Brain microvascular endothelial cell (primary cell): ENCODE results near the gene C16orf90.

Source experiments
- DNase-seq: peaks from one replicate; pipeline ENCODE4 v3.0.0-alpha.2; 2020
- H3K27ac ChIP-seq: fragments of 250-450 bp; sonication (Bioruptor Pico); 2 replicates; pipeline ENCODE4 v1.5.1; 2020; ENCODE audit warnings: mild to moderate bottlenecking, moderate library complexity
- H3K27me3 ChIP-seq: fragments of 250-450 bp; sonication (Bioruptor Pico); replicated peaks from 2 replicates; pipeline ENCODE4 v1.5.1; 2020; ENCODE audit warnings: mild to moderate bottlenecking
- H3K36me3 ChIP-seq: fragments of 250-450 bp; sonication (Bioruptor Pico); replicated peaks from 2 replicates; pipeline ENCODE4 v1.5.1; 2020; ENCODE audit warnings: mild to moderate bottlenecking
- H3K4me3 ChIP-seq: 2 replicates; pipeline ENCODE4 v1.5.1; 2011; ENCODE audit warnings: low read depth, mild to moderate bottlenecking, control low read depth, low read length, moderate library complexity
- CTCF ChIP-seq: IDR thresholded peaks from 2 replicates; pipeline ENCODE4 v1.5.1; 2011; ENCODE audit warnings: low read depth, mild to moderate bottlenecking, moderate library complexity, low read length, control low read depth, inconsistent platforms; ENCODE audit errors: missing control alignments
- in situ Hi-C: cut with HindIII; loops from 2 replicates; pipeline ENCODE4 v1.10.0; 2017; ENCODE audit warnings: low sequenced_read_pairs, low pct_ligation_motif_present

C16orf90 gene

DNA sequence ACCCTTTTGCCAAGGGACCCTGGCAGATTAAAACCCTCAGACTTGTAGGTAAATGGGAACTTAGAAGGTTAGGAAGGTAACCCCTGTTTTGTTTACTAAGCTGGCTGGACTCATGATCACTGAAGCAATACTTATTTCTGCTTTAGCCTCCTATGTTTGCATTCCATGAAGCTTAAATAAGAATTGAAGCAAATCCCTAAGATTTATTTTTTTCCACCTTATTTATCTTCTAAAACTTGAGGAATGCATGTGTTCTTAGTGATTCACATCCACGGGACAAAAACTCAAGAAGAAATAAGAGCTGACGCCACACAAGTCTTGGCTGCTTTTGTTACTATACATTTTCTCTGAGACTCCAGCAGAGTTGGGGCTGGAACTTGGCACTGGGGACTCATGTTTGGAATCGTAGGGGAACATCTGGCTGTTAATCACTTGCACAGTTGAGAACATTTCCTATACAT is 41.0 kb upstream of the C16orf90 start:
- in situ Hi-C loops, result no loop called here
- Histone ChIP-seq H3K4me3 (no peak overlapping the region), H3K36me3 (no peaks in the 10 kb centered on the region), H3K27me3 (no peaks in the 10 kb centered on the region), H3K27ac (peak overlapping the region; percentile 33)
- DNase-seq, result peak; percentile 50
- no peak for TF ChIP-seq CTCF

- in situ Hi-C loops, result no loop called here
- no peak for TF ChIP-seq CTCF
- Histone ChIP-seq H3K36me3 (peaks cover 3% of the 10 kb centered on the region), H3K27ac (no peak overlapping the region), H3K27me3 (no peaks in the 10 kb centered on the region), H3K4me3 (no peak overlapping the region)
- DNase-seq, result no peak
Observed at GRCh38 chr16:3534126-3534525, 38.8 kb upstream of the C16orf90 start.

GRCh38 chr16:3532741-3533140 is 37.5 kb upstream of the C16orf90 start:
- Histone ChIP-seq H3K27me3 (no peaks in the 10 kb centered on the region), H3K4me3 (no peak overlapping the region), H3K27ac (no peak overlapping the region), H3K36me3 (peaks cover 5% of the 10 kb centered on the region)
- no peak for DNase-seq
- no peak for TF ChIP-seq CTCF
- in situ Hi-C loops, result no loop called here

DNA sequence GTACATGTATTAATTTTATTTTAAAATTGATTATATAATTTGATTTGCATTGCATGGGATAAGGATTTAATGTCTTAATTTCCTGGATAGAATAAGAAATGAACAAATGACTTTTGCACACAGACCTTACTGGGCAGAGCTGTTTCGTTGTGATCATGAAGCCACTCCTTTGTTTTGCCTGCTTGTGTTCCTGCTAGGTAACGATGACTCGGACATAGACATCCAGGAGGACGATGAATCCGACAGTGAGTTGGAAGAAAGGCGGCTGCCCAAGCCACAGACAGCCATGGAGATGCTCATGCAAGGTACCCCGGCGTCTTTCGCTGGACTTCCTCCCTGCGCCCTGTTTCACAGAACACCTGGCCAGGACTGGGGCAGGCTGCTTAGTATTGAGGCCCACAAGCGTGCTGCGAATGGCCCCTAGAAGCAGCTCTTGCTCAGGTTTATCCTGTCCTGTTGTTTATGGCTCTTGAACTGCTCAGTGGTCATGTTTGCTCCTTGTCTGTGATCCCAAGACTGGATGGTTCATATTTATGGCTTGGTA is 35.2 kb upstream of the C16orf90 start:
- Histone ChIP-seq H3K27me3 (no peaks in the 10 kb centered on the region), H3K36me3 (peaks cover 5% of the 10 kb centered on the region), H3K4me3 (no peak overlapping the region), H3K27ac (no peak overlapping the region)
- in situ Hi-C loops, result no loop called here
- no peak for TF ChIP-seq CTCF
- no peak for DNase-seq

- Histone ChIP-seq H3K36me3 (peaks cover 5% of the 10 kb centered on the region), H3K27ac (no peak overlapping the region), H3K4me3 (no peak overlapping the region), H3K27me3 (no peaks in the 10 kb centered on the region)
- in situ Hi-C loops, result no loop called here
- TF ChIP-seq CTCF, result no peak
- no peak for DNase-seq
Observed at GRCh38 chr16:3529175-3529574, 33.9 kb upstream of the C16orf90 start.

- no peak for DNase-seq
- peaks cover 11% of the 10 kb centered on the region for H3K36me3 ChIP-seq
- no peaks in the 10 kb centered on the region for H3K27me3 ChIP-seq
- no peak overlapping the region for H3K27ac ChIP-seq
- no peak overlapping the region for H3K4me3 ChIP-seq
- TF ChIP-seq CTCF, result no peak
- in situ Hi-C loops, result no loop called here
Observed at GRCh38 chr16:3528406-3528805, 33.1 kb upstream of the C16orf90 start.
